GM23248 (cell line): ENCODE data around the gene SDCCAG8. TPM values are rescaled to one million over a fixed set of nuclear protein-coding genes. Genes with fewer than 3 reads are reported as not detected.

ENCODE experiments used
- DNase-seq: peaks from one replicate; pipeline ENCODE4 v3.0.0-alpha.2; 2015
- H2AFZ ChIP-seq: fragments of 200-600 bp; sonication (generic); 2 replicates; pipeline ENCODE4 v1.6.1; 2016; ENCODE audit warnings: antibody characterized with exemption
- H3F3A ChIP-seq: fragments of 200-600 bp; sonication (generic); 2 replicates; pipeline ENCODE4 v1.6.1; 2016; ENCODE audit warnings: mild to moderate bottlenecking, antibody characterized with exemption, mixed run types; ENCODE audit not compliant: insufficient read depth
- H3K27ac ChIP-seq: fragments of 200-600 bp; sonication (generic); 2 replicates; pipeline ENCODE4 v1.5.1; 2016; ENCODE audit warnings: mild to moderate bottlenecking
- H3K27me3 ChIP-seq: fragments of 200-600 bp; sonication (generic); replicated peaks from 2 replicates; pipeline ENCODE4 v1.6.1; 2016; ENCODE audit warnings: mild to moderate bottlenecking; ENCODE audit not compliant: insufficient read depth
- H3K36me3 ChIP-seq: fragments of 200-600 bp; sonication (generic); 2 replicates; pipeline ENCODE4 v1.6.1; 2016; ENCODE audit warnings: low read depth, mild to moderate bottlenecking
- H3K4me1 ChIP-seq: fragments of 200-600 bp; sonication (generic); 2 replicates; pipeline ENCODE4 v1.6.1; 2016; ENCODE audit warnings: mild to moderate bottlenecking; ENCODE audit not compliant: insufficient read depth
- H3K4me2 ChIP-seq: fragments of 200-600 bp; sonication (generic); one replicate; pipeline ENCODE4 v1.6.1; 2016; ENCODE audit warnings: mild to moderate bottlenecking; ENCODE audit not compliant: unreplicated experiment
- H3K4me3 ChIP-seq: fragments of 200-600 bp; sonication (generic); 2 replicates; pipeline ENCODE4 v1.5.1; 2016; ENCODE audit warnings: mild to moderate bottlenecking
- H3K79me2 ChIP-seq: fragments of 200-600 bp; sonication (generic); 2 replicates; pipeline ENCODE4 v1.6.1; 2016; ENCODE audit warnings: mild to moderate bottlenecking; ENCODE audit not compliant: insufficient read depth
- H3K9ac ChIP-seq: fragments of 200-600 bp; sonication (generic); 2 replicates; pipeline ENCODE4 v1.6.1; 2016; ENCODE audit warnings: mild to moderate bottlenecking
- H3K9me2 ChIP-seq: fragments of 200-600 bp; sonication (generic); 2 replicates; pipeline ENCODE4 v1.6.1; 2016; ENCODE audit warnings: mixed run types, mild to moderate bottlenecking, moderate library complexity; ENCODE audit not compliant: insufficient read depth
- H3K9me3 ChIP-seq: fragments of 200-600 bp; sonication (generic); one replicate; pipeline ENCODE4 v1.6.1; 2017; ENCODE audit warnings: low read depth
- H4K20me1 ChIP-seq: fragments of 200-600 bp; sonication (generic); 2 replicates; pipeline ENCODE4 v1.6.0; 2016; ENCODE audit not compliant: insufficient read depth
- EZH2 ChIP-seq: fragments of 200-600 bp; sonication (generic); IDR thresholded peaks from 2 replicates; pipeline ENCODE4 v1.6.1; 2018; ENCODE audit warnings: antibody characterized with exemption, mild to moderate bottlenecking; ENCODE audit not compliant: insufficient read depth, poor library complexity, severe bottlenecking
- EZH2phosphoT487 ChIP-seq: fragments of 200-600 bp; sonication (generic); IDR thresholded peaks from 2 replicates; pipeline ENCODE4 v1.6.1; 2018; ENCODE audit warnings: antibody characterized with exemption, moderate library complexity, mild to moderate bottlenecking, low read depth; ENCODE audit not compliant: insufficient read depth
- WGBS, 2 experiments: methylation state at CpG; one replicate each; pipeline ENCODE4 v1.1.6; 2015 to 2017; ENCODE audit warnings: low lambda C conversion rate in 2 of 2, low coverage in 1 of 2; ENCODE audit errors: missing lambda C conversion rate in 2 of 2; 5-methylcytosine and 5-hydroxymethylcytosine counted together
- in situ Hi-C: fragments of 300-500 bp; cut with MboI; formaldehyde crosslinking; loops from 2 replicates; pipeline ENCODE4 v1.15.0; 2020
- polyA plus RNA-seq: library from polyadenylated mRNA; unstranded; fragments of >200 nt; fragmentation: Nextera tagmentation; extraction: Ambion mirVana; gene quantifications from 2 replicates; pipeline ENCODE4 v1.2.1, GENCODE V29; 2016
- total RNA-seq: library from RNA; depleted of rRNA; stranded (reverse); fragments of >200 nt; shearing (Covaris generic); gene quantifications from 2 replicates; pipeline ENCODE4 v1.2.3, GENCODE V29; 2014

SDCCAG8 gene
- total and polyA plus RNA-seq, 2 experiments from 2014 or later: 29.4 to 45.3 TPM

DNA sequence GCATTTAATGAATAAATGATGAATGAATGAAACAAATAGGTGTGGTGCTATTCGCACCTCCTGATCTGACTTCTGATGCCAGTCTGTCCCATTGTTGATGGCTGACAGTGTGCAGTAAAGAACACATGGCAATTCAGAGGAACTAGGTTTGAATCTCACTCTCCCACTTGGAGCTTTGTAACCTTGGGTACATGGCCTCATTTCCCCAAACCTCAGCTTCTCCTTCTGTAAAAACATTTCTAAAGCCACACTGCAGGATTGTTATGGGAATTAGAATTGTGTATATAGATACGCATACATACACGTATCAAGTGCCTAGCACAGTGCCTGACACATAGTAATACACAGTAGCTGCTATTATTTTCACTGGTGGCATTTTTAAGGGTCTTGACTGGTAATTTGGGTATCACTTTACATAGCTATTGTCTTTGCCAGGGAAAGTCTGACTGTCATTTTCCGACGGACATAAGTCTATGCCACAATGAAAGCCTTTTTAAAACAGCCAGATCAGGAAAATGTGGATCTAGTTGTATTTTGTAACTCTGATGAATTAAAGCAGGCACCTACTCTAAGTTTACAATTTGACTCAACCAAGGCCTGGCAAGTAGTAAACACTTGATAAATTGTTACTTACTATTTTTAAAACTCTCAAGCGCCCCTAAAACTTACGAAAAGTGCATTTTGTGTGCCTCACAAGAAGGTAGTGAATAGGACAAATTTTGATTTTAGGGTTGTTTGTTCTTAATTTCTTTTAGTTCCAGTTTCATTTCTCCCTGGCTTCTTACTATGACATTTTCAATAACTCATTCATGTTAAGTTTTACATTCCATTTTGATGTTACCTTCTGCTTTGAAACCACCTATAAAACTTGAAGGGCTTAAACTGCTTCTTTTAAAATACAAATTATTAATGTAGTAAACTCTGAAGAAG lies 164.4 kb downstream of the SDCCAG8 start:
- in situ Hi-C loops: no loop called here
- TF ChIP-seq EZH2 (no peak), EZH2phosphoT487 (no peak)
- Histone ChIP-seq H3K27ac (peak overlapping the region; percentile 86), H3K9ac (peak overlapping the region; percentile 86), H3K27me3 (no peaks in the 10 kb centered on the region), H3K36me3 (peaks cover 10% of the 10 kb centered on the region), H3K9me3 (no peaks in the 10 kb centered on the region), H3K4me3 (peak overlapping the region; percentile 79), H3K9me2 (no peaks in the 10 kb centered on the region), H3K4me1 (peaks cover 15% of the 10 kb centered on the region), H3F3A (peaks cover 17% of the 10 kb centered on the region; the same call in 1 of the 2 replicates), H2AFZ (peak overlapping the region; percentile 84), H3K79me2 (no peaks in the 10 kb centered on the region), H4K20me1 (no peaks in the 10 kb centered on the region), H3K4me2 (peak overlapping the region; percentile 99)
- WGBS, 2 experiments: 64% methylated on average over 7 of the region's 7 CpGs
- peak; percentile 15 for DNase-seq

DNA sequence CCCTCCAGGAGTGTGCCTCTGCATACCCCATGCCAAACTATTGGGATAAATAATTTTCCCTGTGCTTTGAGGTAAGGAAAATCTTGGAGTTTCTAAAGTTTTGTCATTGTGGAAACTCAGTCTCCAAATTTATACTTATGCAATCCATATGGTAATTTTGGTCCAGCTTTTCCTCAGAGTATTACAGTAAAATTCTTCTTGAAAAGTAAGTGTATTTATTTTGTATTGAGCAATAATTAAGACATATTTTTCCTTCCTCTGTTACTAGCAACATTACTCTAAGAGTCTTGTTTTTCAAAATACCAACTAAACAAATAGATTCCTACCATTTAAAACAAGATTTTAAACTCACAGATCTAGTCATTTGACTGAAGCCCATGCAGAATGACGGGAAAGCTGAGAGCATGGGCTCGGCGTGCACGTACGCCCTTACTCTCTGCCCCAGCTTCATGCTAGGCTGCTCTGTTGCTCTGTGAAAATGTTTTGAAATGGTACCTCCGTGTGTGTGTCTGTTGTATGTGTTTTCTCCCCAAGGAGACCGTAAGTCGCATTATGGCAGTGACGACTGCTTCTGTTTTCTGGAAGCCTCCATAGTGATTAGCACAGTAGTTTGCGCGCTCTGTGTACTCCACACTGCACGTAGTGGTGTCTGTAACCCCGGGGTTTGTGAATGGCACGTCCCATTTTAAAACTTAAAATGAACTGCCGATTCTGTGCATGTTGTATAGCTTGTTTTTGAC lies 165.3 kb downstream of the SDCCAG8 start:
- Histone ChIP-seq H4K20me1 (no peaks in the 10 kb centered on the region), H3K4me1 (peaks cover 15% of the 10 kb centered on the region), H3K27me3 (no peaks in the 10 kb centered on the region), H3K4me2 (peak overlapping the region; percentile 99), H3K36me3 (peaks cover 10% of the 10 kb centered on the region), H3K9me2 (no peaks in the 10 kb centered on the region), H2AFZ (peak overlapping the region; percentile 84), H3K4me3 (peak overlapping the region; percentile 79), H3K9ac (peak overlapping the region; percentile 86), H3K79me2 (no peaks in the 10 kb centered on the region), H3K9me3 (no peaks in the 10 kb centered on the region), H3K27ac (peak overlapping the region; percentile 86), H3F3A (peaks cover 17% of the 10 kb centered on the region; the same call in 1 of the 2 replicates)
- in situ Hi-C loops: no loop called here
- TF ChIP-seq EZH2phosphoT487: no peak
- TF ChIP-seq EZH2: no peak
- DNase-seq: peak; percentile 73
- WGBS, 2 experiments: 4 to 5% methylated on average over 15 of the region's 15 CpGs

- peaks cover 17% of the 10 kb centered on the region; the same call in 1 of the 2 replicates for H3F3A ChIP-seq
- no peaks in the 10 kb centered on the region for H3K27me3 ChIP-seq
- peak overlapping the region; percentile 99 for H3K4me2 ChIP-seq
- in situ Hi-C loops: no loop called here
- peak overlapping the region; percentile 86 for H3K9ac ChIP-seq
- H2AFZ ChIP-seq: peak overlapping the region; percentile 84
- peak overlapping the region; percentile 79 for H3K4me3 ChIP-seq
- no peaks in the 10 kb centered on the region for H3K9me2 ChIP-seq
- no peaks in the 10 kb centered on the region for H4K20me1 ChIP-seq
- no peaks in the 10 kb centered on the region for H3K79me2 ChIP-seq
- peaks cover 14% of the 10 kb centered on the region for H3K36me3 ChIP-seq
- H3K27ac ChIP-seq: peak overlapping the region; percentile 86
- peaks cover 15% of the 10 kb centered on the region for H3K4me1 ChIP-seq
- peak; percentile 87 for DNase-seq
- 1 to 3% methylated on average over 6 of the region's 6 CpGs for WGBS, 2 experiments
- TF ChIP-seq EZH2phosphoT487 (no peak), EZH2 (no peak)
- no peaks in the 10 kb centered on the region for H3K9me3 ChIP-seq
Measured at GRCh38 chr1:243421784-243422183, 165.9 kb downstream of the SDCCAG8 start.

DNA sequence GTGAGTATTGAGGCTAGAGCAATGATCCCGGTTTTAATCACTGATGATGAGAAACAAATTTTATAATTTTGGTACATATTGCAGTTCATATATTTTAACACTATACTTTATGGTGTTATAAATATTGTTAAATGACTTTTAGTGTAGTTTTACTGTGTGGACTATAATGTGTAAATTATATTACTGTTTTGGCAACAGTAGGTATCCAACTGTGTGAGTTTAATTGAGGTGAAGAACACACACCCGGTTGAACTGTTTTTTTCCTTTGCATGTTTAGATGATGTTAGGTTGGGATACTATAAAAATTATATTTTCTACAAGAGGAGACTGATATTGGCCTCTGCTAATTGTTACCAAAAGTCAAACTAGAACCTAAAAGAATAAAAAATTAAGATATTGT lies 166.5 kb downstream of the SDCCAG8 start:
- H3K36me3 ChIP-seq: peaks cover 19% of the 10 kb centered on the region
- H3K4me2 ChIP-seq: peak overlapping the region; percentile 99
- TF ChIP-seq EZH2 (no peak), EZH2phosphoT487 (no peak)
- H3K9me2 ChIP-seq: no peaks in the 10 kb centered on the region
- no peaks in the 10 kb centered on the region for H3K79me2 ChIP-seq
- DNase-seq: no peak
- 76 to 91% methylated on average over 2 of the region's 2 CpGs for WGBS, 2 experiments
- no peak overlapping the region for H3K4me3 ChIP-seq
- no peaks in the 10 kb centered on the region for H4K20me1 ChIP-seq
- H3K9me3 ChIP-seq: no peaks in the 10 kb centered on the region
- in situ Hi-C loops: no loop called here
- peaks cover 15% of the 10 kb centered on the region for H3K4me1 ChIP-seq
- peak overlapping the region; percentile 86 for H3K9ac ChIP-seq
- H2AFZ ChIP-seq: no peak overlapping the region; the same call in 1 of the 2 replicates
- H3K27me3 ChIP-seq: no peaks in the 10 kb centered on the region
- H3K27ac ChIP-seq: peak overlapping the region; percentile 86; the same call in 1 of the 2 replicates
- H3F3A ChIP-seq: peaks cover 17% of the 10 kb centered on the region; the same call in 1 of the 2 replicates
